AG20443 (cell line): Measurements from ENCODE around the gene CYP2U1.

Experiments used
- DNase-seq: peaks from one replicate; pipeline ENCODE4 v3.0.0; 2012; ENCODE audit warnings: low spot score, mixed read lengths

The CYP2U1 gene

DNA sequence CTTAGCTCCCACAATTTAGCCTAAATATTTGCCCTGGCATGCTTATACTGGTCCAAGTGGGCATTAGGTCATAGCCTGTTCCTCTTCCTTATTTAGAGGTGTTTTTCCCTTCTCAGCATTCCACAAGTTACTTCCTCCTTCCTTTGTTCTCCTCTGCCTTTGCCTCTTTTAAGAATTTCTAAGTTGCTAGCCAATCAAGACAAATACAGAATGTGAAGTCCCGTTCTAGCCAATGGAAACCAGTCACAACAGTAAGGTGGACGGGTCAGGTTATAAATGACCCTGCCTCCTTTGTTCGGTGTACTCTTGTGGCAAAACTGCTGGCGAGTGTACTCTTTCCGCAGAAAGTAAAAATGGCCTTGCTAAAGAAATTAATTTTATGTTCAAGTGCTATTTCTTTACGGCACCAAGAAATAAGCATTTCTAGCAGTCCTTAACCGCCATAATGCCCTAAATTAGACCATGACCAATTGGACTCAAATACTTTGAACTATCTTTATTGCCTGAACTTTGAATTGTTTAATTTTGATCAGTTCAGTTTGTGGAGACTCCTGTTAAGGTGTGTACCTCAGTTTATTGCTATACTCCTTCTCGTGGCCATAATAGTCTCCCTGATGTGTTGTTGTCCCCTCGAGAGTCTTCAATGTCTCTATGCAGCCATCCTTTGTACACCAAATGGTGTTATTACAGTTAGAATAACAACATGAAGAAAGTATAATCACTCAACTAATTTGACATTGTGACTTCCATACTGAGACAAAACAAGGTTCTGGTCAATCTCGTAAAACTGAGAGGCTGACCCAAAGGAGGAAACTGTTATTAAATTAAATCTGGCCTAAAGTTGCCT lies 56.8 kb downstream of the CYP2U1 start:
- DNase-seq: no peak

DNA sequence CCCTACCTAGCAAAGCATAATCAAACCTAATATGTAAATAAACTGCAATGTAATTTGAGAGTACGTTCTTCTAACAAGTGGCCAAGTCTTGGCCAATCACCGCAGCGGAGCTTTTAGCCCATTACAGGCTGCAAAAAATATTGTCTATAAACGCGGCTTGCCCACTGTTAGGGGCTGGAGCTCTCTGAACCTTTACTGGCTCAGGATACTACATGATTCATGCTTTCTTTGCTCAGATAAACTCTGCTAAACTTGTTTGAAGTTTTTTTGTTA lies 57.4 kb downstream of the CYP2U1 start:
- no peak for DNase-seq

DNA sequence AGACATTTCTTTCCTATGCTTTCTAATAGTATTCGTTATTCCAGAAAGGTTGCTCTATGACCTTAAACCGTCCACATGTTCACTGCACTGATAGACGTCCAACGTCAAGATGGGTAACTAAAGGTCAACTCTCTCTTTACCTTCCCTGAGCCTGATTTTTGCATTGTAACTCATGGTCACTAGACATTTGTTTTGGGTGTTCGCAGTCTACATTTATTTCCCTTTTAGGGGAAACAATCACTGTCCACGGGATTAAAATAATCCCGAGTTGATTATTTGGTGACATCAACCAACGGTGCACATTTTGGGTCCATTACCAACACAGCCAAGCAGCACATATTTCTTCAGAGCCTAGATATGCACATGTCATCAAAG lies 57.8 kb downstream of the CYP2U1 start:
- no peak for DNase-seq

DNA sequence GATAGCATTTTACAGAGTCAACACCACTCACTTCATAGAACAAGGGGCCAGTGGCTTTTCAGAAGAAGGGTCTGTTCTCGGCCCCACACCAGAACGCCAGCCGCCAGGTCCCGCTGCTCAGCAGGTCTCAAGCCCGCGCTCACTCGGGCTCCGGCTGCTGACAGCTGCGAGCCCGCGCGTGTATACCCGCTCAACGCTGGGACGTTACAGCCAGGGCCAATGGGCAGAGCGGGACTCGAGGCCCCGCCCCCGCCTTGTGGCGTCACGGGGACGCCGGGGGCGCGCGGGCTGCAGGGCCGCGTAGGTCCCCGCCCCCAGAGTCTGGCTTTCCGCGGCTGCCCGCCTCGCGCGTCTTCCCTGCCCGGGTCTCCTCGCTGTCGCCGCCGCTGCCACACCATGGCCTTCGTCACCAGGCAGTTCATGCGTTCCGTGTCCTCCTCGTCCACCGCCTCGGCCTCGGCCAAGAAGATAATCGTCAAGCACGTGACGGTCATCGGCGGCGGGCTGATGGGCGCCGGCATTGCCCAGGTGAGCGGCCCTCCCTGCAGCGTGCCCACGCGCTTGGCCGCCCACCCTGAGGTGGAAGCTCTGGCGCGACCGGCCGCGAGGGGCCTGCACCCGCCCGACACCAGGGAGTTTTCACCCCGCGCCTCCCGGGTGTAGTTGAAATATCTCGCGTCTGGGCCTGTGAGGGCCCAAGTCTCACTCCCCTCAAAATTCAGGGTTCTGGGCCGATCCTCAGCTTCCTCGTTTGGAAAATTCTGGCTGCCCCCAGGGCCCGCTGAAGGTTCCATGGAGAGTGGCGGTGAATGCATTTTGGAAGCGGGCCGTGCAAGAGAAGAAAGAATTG lies 58.4 kb downstream of the CYP2U1 start, which contains the start of gene HADH:
HADH (plus strand) TSS at position 353 of the 850 bp plus-strand sequence; CDS start at position 397, 44 bp downstream.
- DNase-seq: peak; percentile 99

DNA sequence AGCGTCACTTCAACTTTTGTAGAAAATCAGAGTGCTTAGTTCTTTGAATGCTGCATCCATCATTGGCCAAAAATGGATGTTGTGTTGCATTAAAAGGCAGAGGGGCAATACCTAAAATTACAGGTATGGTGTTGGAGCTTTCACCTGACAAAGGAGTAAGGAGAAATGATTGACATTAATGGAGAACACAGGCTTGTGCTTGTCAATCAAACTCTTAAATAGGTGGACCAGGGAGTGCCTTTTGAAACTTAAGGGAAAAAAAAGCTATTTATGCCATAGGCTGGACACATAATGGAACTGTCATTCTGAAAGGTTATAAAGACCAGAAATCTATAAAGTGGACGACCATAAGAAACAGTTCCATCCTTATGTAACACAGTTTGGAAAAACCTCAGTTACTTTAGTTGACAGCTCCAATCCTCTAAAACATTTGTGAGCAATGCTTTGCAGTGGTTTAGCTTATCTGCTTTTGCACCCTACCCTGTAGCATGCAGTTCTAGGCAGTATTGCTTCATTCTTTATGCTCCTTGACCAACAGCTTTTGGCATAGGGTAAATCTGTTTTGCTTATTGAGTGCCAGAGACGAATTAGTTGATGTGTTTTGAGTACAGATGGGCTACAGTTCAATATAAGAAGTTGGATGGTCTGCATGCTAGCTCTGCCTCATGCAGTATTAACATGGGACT lies 60.7 kb downstream of the CYP2U1 start:
- no peak for DNase-seq

DNA sequence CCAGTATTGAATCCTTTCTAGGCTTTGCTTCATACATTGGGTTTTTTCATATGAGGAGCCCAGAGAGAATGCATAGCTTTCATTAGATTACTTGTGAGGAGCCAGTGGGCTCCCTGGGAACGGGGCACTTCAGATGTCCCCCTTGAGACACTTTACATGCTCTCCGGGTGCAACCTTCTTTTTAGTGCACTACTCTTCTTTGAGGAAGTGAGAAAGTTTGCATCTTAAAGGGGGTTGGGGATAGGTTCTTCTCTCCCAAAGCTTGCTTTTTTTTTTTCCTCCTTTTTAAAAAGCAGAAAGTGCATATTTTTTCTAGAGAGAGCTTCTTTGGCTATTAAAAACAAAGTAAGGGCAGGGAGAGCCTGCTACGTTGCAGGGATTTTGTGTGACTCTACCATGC lies 62.6 kb downstream of the CYP2U1 start:
- DNase-seq: no peak

DNA sequence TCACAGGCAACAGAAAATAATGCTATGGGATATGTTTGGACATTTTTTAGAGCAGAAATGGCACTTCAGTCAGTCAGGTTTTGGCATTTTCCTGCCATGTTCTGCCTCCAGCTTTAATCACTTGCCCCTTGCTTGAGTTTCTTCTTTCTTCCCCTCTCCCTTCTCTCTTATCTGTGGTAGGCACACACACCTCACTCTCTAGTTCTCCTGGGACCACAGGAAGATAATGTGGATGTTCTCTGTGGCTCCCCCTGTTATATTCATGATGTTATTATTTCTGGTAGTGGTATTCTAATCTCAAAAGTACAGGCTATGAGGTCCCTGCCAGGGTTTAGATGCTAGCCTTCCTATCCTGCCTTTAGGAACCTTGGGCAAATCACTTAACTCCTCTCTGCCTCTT lies 63.5 kb downstream of the CYP2U1 start:
- DNase-seq: no peak

DNA sequence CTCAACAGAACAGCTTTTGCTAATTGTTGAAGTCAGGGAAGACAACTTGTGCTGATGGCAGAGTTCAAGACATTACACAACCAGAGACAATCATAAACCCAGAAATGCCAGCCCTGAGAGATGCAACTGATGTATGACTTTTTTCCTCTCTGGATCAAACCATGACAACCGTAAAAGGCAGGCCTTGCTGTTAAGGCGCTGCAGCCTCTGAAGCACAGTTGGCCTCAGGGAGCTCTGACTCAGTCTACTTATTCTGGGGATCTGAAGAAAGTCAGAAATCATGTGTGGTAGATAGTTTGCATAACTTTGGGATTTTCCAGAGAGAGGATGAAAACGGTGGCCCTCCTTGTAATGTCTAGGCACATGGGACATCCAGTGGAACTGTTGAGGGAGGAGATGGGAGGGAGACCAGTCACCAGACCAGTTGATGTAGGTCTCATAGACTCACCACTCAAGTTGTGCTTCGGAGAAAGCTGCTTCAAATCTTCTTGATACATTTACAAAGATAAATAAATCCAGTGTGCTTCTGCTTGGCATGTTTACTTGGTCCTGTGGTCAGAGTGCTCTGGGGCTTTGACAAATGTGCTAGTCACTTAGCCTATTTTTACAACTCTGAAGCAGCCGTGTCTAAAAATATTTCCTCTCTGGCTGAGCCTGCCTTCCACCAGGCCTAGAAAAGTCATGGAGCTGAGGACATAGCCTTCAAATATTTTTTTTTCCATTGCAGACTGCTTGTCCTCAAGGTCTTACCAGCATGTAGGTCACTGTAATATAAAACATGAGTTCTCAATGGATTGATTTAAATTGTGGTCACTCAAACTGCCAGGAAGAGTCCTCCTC lies 65.8 kb downstream of the CYP2U1 start:
- peak; percentile 75 for DNase-seq

DNA sequence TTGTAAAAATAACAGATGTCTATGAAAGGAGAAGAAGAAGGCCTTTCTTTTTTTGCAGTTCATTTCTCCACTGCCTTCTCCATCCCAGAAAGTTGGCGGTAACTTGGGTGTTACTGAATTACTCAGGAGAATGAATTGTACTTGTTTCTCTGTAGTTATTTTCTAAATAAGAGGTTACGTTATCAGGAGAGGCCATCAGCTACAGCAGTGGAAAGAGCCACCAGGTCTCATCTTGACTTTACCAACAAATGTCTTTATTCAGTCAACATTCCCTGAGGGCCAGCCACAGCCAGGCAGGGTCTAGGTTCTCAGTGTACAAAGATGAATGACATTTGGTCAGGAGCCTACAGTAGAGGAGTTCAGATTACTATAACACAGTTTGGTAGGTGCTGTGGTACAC lies 66.4 kb downstream of the CYP2U1 start:
- no peak for DNase-seq

DNA sequence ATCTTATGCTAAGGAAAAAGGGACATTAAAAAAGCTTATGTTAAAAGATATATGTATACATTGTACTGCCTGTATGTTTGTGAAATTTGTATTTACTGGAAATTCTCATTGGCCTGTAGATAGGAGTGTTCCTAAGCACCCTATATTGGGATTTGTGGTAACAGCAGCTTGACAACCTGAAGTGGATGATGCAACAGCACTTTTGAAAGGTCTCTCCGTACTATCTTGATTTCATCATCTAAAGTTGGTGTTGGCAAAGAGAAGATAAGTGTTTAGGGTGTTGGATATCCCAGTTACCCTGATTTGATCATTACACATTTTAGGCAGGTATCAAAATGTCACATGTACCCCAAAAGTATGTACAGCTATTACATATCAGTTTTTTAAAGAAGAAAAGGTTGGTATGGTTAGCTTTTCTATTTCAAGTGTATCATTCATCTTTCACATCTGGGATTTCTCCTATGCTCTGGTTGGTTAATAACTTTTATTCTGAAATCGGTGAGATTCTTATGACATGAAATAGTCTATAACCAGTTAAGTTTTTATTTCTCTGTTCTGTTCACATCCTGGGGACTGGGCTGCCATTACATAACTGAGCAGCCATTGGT lies 68.7 kb downstream of the CYP2U1 start:
- no peak for DNase-seq

DNA sequence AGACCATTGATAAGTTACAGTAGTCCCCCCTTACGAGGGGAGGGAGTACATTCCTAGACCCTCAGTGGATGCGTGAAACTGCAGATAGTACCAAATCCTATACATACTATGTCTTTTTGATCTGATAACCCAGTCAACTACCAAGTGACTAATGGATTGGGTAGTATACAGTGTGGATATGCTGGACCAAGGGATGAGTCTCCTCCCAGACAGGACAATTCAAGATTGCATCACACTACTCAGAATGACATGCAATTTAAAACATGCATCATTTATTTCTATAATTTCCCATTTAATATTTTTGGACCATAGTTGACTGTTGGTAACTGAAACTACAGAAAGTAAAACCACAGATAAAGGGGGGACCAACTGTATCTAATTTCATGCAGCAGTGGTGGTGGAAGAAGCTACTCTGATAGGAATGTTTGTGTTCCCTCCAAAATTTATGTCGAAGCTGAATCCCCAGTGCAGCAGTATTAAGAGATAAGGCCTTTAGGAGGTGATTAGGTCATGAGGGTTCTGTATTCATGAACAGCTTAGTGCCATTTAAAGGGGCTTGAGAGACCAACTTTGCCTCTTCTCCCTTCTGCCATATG lies 70.3 kb downstream of the CYP2U1 start:
- DNase-seq: no peak
